Renal cortical epithelial cell (primary cell): ENCODE measurements around the gene C15orf62. TPM values are rescaled to one million over a fixed set of nuclear protein-coding genes. Genes with fewer than 3 reads are reported as not detected.

Experiments
- DNase-seq: peaks from one replicate; pipeline ENCODE4 v3.0.0-alpha.2; 2011; ENCODE audit warnings: low read depth
- total RNA-seq: library from RNA; depleted of rRNA; stranded (reverse); fragments of >200 nt; gene quantifications from 2 replicates; pipeline ENCODE4 v1.2.3, GENCODE V29; 2014

The C15orf62 gene
- total RNA-seq, 1 donor from 2014 or later = 0.50 TPM

DNA sequence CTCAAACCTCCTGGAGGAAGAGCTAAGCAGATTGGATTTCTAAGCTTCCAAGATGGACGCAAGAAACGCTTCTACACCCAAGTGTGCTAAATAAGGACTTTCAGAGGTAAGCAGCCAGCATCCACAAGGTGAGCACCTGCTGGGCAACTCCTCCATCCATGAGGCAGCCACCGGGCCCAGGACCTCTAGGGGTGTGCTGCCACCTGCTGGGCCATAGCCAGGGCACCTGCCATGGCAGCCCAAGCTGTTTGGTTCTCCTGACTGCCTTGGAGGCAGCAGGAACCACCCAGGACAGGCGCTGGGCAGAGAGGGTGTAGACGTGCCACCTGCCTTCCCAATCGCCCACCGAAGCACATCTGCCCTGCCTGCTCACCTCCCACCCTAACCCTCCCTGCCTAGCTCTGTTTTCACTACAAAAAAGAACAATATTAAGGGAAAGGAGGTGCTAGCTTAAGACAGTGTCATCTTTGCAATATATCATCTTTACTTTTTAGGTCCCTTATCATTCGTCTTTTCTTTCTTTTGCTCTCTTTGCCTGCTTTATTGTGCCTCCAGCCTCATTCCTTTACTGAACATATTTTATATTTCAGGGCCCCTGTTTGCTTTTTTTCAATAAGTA lies 12.9 kb downstream of the C15orf62 start:
- peak; percentile 46 for DNase-seq

DNA sequence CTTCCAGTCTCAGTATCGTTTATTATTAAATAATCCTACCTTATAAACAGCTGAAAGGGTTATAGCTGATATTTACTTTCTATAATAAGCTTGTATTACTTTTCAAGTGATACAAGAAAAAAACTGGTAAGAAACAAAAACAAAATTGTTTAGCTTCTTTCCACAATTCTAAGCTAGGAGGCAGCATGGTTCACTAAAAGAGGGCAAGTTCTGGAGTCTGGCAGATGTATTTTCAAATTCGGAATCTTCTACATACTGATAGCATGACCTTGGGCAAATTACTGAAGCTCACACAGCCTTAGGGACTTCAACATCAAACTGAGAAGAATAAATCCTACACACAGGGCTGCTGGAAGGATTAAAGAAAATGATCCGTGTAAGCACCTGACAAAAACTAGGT lies 15.4 kb downstream of the C15orf62 start:
- peak; percentile 43 for DNase-seq

- DNase-seq = no peak
Observed at GRCh38 chr15:40785814-40786213, 16.0 kb downstream of the C15orf62 start.

DNA sequence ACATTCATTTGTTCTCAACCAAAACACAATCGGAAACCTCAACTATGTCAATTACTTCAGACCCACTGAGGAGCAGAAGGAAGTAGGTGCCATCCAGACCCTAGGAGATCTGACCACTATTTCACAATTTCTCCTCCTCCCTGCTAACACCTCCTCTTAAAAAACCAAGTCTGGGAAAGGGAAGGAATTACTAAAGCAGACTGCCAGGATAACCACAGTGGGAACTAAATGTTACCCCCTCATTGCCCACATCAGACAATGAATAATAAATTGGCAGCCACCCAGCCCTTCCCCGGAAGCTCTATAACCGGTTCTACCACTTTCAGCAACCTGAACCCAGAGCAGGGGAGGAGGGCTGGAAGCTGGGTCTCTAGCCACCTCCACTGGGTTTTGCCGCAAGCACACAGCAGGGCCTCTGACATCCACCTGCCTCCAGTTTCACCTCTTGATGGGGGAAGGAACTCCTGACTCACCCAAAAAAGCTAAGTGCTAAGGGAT lies 17.6 kb downstream of the C15orf62 start:
- DNase-seq = peak; percentile 99

GRCh38 chr15:40787991-40788390 lies 18.2 kb downstream of the C15orf62 start:
- no peak for DNase-seq

DNA sequence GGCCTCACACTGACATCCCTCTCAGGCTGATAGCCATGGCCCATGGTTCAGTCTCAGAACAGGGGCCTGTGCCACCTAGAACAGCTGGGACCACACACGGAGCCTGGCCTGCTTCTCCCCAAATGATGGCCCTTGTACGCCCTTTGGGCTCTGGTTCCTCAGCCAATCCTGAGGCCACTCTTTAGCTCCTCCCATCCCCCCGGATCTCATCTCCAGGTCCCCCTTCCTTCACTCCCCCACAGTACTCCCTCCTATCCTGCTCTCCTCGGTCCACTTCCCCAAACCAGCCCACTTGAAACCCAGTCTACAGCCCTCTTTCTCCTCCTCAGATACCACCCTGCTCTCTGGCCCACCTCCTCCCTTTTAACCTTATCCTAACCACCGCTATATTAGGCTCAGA lies 19.3 kb downstream of the C15orf62 start:
- no peak for DNase-seq

GRCh38 chr15:40789999-40790398 lies 20.2 kb downstream of the C15orf62 start:
- DNase-seq = no peak

DNA sequence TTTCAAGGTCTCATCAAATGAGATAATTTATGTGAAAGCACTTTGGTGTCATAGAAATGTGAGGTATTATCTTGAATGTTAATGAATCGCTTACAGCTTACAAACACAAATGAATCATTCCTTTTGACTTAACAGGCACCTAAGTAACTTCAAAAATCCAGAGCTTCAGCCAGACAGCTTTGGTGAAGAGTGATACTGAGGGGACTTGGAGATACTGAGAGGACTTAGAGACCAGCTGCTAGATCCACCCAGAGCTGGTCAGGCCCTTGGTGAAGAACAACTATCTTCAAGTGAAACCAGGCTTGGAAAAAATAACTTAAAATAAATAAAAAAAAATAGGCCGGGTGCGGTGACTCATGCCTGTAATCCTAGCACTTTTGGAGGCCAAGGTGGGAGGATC lies 20.9 kb downstream of the C15orf62 start:
- DNase-seq = peak; percentile 89

GRCh38 chr15:40792394-40792793 lies 22.6 kb downstream of the C15orf62 start:
- DNase-seq = no peak

DNA sequence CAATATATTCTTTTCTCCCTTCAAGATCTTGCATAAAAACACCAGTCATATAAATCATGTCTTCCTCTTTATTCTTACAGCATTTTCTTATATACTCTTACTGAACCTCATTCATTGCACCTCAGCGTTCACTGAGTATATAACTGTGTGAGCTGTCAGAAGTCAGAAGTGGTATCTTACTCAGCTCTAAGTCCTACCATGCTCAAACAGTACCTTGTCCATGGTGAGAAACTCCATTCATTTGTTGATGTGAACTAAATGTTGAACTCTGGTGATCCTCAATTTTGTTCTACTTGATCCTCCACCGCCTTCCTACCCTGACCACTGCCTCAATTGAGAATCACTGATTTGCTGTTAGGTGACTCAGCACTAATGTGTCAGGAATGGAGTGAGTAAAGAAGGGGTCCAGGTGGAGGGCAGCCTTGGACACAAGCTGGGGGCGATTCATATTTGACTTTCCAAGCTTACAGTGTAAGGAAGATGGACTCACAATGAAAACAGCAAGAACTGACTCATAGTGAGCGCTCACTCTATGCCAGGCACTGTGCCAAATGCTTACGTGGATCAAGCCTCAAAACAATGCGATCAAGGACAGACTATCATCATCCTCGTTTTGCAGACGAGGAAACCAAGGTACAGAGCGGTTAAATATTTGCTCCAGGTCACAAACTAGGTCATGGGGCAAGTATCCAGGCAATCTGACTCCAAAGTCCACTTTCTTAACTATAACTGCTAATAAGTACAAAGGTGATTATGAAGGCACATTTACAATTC lies 23.6 kb downstream of the C15orf62 start:
- DNase-seq = peak; percentile 98

- peak; percentile 37 for DNase-seq
Observed at GRCh38 chr15:40796041-40796440, 26.3 kb downstream of the C15orf62 start.

- no peak for DNase-seq
Observed at GRCh38 chr15:40796512-40796911, 26.7 kb downstream of the C15orf62 start.

GRCh38 chr15:40799523-40799922 lies 29.7 kb downstream of the C15orf62 start:
- no peak for DNase-seq

- no peak for DNase-seq
Observed at GRCh38 chr15:40803076-40803475, 33.3 kb downstream of the C15orf62 start.

GRCh38 chr15:40803688-40804087 lies 33.9 kb downstream of the C15orf62 start:
- DNase-seq = no peak

DNA sequence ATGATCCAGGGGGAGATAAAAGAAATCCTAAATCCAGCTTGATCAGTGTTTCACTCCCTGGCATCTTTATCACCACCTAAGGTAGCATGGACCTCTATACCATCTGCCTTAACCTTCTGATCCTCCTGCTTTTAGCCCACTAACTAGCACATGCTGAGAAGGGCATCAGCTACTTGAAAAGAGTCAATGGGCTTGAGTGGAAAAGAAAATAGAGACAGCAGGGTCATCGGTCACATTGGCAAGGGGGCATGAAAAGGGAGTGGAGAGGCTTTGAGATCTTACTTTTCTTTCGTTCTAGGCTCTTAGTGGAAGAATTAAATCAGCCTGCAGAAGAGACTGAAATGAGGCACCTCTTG lies 36.9 kb downstream of the C15orf62 start:
- DNase-seq = no peak

DNA sequence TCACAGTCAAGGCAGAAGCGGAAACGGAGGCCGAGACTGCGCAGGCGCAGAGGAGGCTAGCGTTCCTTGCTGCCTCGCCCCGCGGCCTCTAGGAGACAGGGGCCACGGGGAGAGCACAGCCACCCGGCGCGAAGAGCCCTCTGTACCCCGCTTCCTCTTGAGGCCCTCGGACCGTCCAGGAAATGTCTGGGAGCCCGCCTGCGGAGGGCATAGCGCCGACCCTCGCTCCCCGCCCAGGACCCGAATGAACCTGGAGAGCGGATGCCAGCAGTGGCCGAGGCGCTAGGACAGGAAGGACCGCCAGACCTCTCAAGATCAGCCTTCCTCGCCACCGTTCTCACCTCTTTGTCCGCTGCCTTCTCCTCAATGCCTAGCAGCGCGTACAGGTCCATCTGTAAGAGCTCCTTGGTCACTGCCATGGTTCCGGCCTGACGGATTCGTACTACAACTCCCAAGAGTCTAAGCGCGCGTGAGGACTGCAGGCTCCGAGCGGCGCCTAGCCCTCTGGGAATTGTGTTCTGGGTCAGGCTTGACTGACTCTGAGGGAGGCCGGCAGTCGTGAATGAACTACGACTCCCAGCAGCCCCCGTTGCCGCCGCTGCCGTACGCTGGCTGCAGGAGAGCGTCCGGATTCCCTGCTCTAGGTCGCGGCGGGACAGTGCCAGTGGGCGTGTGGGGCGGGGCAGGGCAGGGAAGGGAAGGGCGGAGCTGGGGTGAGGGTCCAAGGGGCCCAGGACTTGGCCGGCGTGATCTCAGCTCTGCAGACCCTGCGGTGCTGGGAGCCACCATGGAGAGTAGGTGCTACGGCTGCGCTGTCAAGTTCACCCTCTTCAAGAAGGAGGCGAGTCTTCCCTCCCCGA lies 37.5 kb downstream of the C15orf62 start, which contains the start of the genes DNAJC17 and ZFYVE19:
DNAJC17 (minus strand) TSS at position 446 of the 860 bp plus-strand sequence; CDS start at position 419, 27 bp downstream.
ZFYVE19 (plus strand) TSS at position 62 of the 860 bp plus-strand sequence; CDS start at position 563, 501 bp downstream.
- DNase-seq = peak; percentile 95

DNA sequence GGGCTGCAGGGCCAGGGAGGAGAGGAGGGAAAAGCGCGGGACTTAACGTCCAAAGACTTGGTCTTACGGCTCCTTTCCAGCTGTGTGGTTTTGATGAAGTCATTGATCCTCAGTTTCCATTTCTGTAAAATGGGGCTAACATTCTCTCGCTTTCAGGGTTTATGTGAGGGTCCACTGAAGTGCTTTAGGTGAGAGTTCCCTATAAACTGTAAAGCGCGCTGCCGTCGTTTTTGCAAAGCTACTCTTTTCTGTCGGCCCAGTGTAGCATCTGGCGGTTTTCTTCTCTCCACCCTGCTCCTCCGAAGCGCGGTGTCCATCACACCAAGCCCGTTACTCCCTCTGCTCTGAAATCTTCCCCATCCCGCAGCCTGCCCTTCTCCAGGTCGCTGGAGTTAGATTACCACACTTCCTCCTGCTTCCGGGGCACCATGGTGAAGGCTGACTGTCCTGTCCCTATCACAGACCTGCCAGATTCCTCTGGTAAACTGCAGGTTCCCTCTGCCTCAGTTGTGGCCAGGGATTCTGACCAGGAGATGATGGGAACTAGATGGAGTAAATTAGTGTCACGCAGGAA lies 38.2 kb downstream of the C15orf62 start:
- DNase-seq = peak; percentile 32

- DNase-seq = no peak
Observed at GRCh38 chr15:40808861-40809450, 39.2 kb downstream of the C15orf62 start.

DNA sequence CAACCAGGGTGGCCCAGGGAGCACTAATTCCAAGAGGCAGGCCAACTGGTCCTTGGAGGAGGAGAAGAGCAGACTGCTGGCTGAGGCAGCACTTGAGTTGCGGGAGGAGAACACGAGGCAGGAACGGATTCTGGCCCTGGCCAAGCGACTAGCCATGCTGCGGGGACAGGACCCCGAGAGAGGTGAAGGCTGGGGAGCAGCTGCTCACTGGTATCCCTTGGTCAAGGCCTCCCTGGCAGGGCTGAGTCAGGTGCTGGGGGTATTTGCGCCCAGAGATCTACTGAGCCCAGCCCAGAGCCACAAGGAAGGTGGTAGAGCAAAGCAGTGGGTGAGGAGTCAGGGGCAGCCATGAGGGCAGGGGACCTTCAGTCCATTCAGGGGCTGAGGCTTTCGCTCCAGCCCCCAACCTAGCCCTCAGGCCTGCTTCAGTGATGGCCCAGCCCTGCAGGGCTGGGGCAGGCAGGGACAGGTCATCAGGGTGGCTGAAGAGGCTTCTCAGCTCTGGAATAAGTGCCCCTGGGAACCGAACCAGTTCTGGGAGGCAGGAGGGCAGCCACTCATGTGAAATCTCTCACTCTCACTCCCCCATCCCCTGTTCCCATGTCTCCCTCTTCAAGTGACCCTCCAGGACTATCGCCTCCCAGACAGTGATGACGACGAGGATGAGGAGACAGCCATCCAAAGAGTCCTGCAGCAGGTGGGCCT lies 43.1 kb downstream of the C15orf62 start:
- no peak for DNase-seq
